ENCODE results near the gene VWA5B1.

VWA5B1 gene

DNA sequence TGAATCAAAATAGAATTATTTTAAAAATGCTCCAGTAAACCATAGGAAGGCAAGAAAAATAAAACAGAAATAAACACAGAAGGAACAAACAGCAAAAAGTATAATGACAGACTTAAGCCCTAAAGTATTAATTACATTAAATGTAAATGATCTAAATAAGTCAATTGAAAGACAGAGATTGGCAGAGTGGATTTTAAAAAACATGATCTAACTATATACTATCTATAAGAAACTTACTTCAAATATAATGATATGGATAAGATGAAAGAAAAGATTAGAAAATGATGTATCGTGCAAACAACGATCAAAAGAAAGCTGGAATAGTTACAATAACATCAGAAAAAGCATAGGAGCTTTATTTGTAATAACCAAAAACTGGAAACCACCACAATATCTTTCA lies 104.6 kb downstream of the VWA5B1 start:
- no peak for DNase-seq (ENCODE audit: low read depth in 1 of 2, low spot score in 1 of 2)
- H3K4me3 ChIP-seq (replicated peaks; ENCODE audit: insufficient read depth, low read length) = no peak overlapping the region
- H3K27me3 ChIP-seq (ENCODE audit: insufficient read depth, poor library complexity, severe bottlenecking) = peaks cover 5% of the 10 kb centered on the region
- TF ChIP-seq GABPA (IDR thresholded peaks at IDR 0.05; ENCODE audit: low read depth) = no peak
- no peak for TF ChIP-seq SPI1 (IDR thresholded peaks at IDR 0.05; ENCODE audit: borderline replicate concordance, low read depth)
- no peak for TF ChIP-seq POLR2AphosphoS5 (IDR thresholded peaks at IDR 0.05; ENCODE audit: low read depth)
- TF ChIP-seq, protein P1, sequence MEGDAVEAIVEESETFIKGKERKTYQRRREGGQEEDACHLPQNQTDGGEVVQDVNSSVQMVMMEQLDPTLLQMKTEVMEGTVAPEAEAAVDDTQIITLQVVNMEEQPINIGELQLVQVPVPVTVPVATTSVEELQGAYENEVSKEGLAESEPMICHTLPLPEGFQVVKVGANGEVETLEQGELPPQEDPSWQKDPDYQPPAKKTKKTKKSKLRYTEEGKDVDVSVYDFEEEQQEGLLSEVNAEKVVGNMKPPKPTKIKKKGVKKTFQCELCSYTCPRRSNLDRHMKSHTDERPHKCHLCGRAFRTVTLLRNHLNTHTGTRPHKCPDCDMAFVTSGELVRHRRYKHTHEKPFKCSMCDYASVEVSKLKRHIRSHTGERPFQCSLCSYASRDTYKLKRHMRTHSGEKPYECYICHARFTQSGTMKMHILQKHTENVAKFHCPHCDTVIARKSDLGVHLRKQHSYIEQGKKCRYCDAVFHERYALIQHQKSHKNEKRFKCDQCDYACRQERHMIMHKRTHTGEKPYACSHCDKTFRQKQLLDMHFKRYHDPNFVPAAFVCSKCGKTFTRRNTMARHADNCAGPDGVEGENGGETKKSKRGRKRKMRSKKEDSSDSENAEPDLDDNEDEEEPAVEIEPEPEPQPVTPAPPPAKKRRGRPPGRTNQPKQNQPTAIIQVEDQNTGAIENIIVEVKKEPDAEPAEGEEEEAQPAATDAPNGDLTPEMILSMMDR (IDR thresholded peaks at IDR 0.05; ENCODE audit: insufficient read depth, low read length) = no peak
- TF ChIP-seq, protein P2, sequence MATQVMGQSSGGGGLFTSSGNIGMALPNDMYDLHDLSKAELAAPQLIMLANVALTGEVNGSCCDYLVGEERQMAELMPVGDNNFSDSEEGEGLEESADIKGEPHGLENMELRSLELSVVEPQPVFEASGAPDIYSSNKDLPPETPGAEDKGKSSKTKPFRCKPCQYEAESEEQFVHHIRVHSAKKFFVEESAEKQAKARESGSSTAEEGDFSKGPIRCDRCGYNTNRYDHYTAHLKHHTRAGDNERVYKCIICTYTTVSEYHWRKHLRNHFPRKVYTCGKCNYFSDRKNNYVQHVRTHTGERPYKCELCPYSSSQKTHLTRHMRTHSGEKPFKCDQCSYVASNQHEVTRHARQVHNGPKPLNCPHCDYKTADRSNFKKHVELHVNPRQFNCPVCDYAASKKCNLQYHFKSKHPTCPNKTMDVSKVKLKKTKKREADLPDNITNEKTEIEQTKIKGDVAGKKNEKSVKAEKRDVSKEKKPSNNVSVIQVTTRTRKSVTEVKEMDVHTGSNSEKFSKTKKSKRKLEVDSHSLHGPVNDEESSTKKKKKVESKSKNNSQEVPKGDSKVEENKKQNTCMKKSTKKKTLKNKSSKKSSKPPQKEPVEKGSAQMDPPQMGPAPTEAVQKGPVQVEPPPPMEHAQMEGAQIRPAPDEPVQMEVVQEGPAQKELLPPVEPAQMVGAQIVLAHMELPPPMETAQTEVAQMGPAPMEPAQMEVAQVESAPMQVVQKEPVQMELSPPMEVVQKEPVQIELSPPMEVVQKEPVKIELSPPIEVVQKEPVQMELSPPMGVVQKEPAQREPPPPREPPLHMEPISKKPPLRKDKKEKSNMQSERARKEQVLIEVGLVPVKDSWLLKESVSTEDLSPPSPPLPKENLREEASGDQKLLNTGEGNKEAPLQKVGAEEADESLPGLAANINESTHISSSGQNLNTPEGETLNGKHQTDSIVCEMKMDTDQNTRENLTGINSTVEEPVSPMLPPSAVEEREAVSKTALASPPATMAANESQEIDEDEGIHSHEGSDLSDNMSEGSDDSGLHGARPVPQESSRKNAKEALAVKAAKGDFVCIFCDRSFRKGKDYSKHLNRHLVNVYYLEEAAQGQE (IDR thresholded peaks at IDR 0.05; ENCODE audit: insufficient replicate concordance, low read depth) = no peak
- no peak overlapping the region for H3K27ac ChIP-seq (replicated peaks)

DNA sequence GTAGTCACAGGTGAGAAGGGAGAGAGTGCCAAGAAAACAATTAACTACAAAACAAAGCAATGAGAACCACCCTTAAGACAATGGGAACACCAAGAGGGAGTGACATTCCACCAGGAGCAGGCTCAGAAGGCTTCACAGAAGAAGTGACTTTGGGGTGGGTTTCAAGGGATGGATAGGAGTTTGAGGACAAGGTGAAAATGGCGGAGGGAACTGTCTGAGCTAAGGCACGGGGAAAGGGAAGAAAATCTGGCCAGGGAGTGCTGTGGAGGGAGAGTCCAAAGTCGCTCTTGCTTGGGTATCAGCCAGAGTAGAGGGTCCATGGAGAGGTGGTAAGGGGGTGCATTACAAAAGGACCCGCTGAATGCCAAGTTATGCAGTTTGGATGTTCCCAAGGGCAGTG lies 108.1 kb downstream of the VWA5B1 start:
- TF ChIP-seq, protein P2 (IDR thresholded peaks at IDR 0.05; ENCODE audit: insufficient replicate concordance, low read depth) = no peak
- TF ChIP-seq, protein P1 (IDR thresholded peaks at IDR 0.05; ENCODE audit: insufficient read depth, low read length) = no peak
- TF ChIP-seq POLR2AphosphoS5 (IDR thresholded peaks at IDR 0.05; ENCODE audit: low read depth) (no peak), SPI1 (IDR thresholded peaks at IDR 0.05; ENCODE audit: borderline replicate concordance, low read depth) (no peak)
- Histone ChIP-seq H3K27me3 (ENCODE audit: insufficient read depth, poor library complexity, severe bottlenecking) (peaks cover 5% of the 10 kb centered on the region), H3K27ac (replicated peaks) (no peak overlapping the region), H3K4me3 (replicated peaks; ENCODE audit: insufficient read depth, low read length) (no peak overlapping the region)
- DNase-seq (ENCODE audit: low read depth in 1 of 2, low spot score in 1 of 2) = no peak

DNA sequence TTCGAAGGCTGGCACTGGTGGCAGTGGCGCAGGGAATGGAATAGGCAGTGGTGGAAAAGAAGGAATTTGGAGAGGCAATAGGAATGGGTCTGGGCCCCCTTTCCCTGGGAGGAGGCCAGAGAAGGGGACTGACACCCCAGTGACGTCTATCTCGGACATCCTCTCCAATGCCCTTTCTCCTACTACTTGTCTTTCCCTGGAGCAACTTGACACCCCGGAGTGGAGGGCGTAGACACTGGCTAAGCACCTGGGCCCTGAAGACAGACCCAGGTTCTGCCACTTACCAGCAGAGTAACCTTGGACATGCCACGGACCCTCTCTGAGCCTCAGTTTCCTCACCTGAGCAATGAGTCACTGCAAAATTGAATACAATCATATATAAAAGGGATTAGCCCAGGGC lies 108.5 kb downstream of the VWA5B1 start:
- H3K4me3 ChIP-seq (replicated peaks; ENCODE audit: insufficient read depth, low read length) = no peak overlapping the region
- no peak overlapping the region for H3K27ac ChIP-seq (replicated peaks)
- DNase-seq (ENCODE audit: low read depth in 1 of 2, low spot score in 1 of 2) = no peak
- TF ChIP-seq GABPA (IDR thresholded peaks at IDR 0.05; ENCODE audit: low read depth) (no peak), SPI1 (IDR thresholded peaks at IDR 0.05; ENCODE audit: borderline replicate concordance, low read depth) (no peak), POLR2AphosphoS5 (IDR thresholded peaks at IDR 0.05; ENCODE audit: low read depth) (no peak)
- TF ChIP-seq, protein P2 (IDR thresholded peaks at IDR 0.05; ENCODE audit: insufficient replicate concordance, low read depth) = no peak
- TF ChIP-seq, protein P1 (IDR thresholded peaks at IDR 0.05; ENCODE audit: insufficient read depth, low read length) = no peak
- H3K27me3 ChIP-seq (ENCODE audit: insufficient read depth, poor library complexity, severe bottlenecking) = peaks cover 7% of the 10 kb centered on the region

Measured in HL-60 (cell line).